GM19193 (cell line): ENCODE results near the gene CYP2C19.

Experiments used
- POLR2A ChIP-seq: IDR thresholded peaks from 4 replicates; pipeline ENCODE4 v1.6.1; 2011; ENCODE audit not compliant: insufficient read depth, insufficient read length; ENCODE audit errors: extremely low read depth

Gene CYP2C19

DNA sequence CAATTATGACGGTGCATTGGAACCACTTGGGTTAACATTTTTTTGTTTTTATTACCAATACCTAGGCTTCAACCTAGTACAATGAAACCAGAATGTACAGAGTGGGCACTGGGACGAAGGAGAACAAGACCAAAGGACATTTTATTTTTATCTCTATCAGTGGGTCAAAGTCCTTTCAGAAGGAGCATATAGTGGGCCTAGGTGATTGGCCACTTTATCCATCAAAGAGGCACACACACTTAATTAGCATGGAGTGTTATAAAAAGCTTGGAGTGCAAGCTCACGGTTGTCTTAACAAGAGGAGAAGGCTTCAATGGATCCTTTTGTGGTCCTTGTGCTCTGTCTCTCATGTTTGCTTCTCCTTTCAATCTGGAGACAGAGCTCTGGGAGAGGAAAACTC is at the start of gene CYP2C19:
Gene CYP2C19 (plus strand): TSS at position 289 of the 400 bp plus-strand sequence. CDS start 25 bp downstream, at position 314.
- no peak for TF ChIP-seq POLR2A

DNA sequence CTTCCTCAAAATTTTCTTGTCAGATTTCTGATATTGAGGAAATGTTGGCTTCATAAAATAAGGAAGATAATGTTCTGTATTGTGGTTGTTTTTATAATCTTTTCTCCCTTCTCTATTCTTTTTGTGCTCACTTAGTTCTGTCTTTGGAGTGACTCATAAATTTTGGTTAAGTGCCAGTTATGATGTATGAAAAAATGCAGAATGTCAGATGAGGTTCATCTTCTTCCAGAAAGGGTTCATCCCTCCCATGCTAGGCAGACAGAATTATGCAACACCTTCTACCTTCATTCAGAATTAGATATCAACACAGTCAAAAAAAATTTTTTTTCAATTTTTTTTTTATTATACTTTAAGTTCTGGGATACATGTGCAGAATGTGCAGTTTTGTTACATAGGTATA is 36.6 kb upstream of the CYP2C19 start:
- no peak for TF ChIP-seq POLR2A

DNA sequence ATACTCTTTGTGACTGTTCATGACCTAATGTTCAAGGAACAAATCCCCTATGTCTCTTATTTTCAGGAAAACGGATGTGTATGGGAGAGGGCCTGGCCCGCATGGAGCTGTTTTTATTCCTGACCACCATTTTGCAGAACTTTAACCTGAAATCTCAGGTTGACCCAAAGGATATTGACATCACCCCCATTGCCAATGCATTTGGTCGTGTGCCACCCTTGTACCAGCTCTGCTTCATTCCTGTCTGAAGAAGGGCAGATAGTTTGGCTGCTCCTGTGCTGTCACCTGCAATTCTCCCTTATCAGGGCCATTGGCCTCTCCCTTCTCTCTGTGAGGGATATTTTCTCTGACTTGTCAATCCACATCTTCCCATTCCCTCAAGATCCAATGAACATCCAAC is 27.3 kb upstream of the CYP2C19 start:
- no peak for TF ChIP-seq POLR2A

DNA sequence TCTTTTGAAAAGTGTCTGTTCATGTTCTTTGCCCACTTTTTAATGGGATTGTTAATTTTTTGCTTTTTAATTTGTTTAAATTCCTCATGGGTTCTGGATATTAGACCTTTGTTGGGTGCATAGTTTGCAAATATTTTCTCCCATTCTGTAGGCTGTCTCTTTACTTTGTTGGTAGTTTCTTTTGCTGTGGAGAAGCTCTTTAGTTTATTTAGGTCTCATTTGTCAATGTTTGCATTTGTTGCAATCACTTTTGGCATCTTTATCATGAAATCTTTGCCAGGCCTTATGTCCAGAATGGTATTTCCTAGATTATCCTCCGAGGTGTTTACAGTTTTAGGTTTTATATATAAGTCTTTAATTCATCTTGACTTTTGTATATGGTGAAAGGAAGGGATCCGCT is 23.9 kb upstream of the CYP2C19 start:
- no peak for TF ChIP-seq POLR2A

DNA sequence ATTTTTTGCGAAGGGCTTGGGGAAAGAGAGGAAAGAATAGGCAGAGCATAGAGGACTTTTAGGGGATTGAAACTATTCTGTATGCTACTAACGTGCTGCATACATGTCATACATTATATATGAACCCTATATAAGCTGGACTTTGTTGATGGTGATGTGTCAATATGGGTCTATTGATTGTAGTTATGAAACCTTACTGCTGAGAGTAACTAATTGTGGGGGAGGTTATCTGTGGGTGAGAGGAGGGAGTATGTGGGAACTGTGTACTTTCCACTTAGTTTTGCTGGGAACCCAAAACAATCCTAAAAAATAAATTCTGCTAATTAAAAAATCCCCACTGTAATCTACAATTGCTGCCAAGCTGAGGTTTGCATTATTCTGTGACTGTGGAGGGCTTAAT is 15.3 kb upstream of the CYP2C19 start:
- TF ChIP-seq POLR2A = no peak

DNA sequence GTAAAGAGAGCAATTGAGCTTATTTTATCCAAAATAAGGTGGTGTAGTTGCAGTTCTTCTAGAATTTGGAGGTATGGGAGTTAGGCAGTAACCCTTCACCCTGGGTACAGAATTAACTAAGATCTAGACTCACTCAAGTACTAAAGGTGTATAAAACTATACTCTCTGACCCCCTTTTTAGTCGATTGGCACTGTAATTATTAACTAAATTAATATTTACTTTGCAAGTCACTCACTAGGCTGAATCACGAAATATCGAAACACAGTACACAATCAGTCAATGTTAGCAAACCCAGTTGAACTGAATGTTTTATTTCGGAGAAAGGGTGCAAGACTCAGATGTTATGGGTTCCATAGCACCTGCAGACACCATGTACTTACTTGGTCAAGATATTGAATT is 14.6 kb upstream of the CYP2C19 start:
- no peak for TF ChIP-seq POLR2A

DNA sequence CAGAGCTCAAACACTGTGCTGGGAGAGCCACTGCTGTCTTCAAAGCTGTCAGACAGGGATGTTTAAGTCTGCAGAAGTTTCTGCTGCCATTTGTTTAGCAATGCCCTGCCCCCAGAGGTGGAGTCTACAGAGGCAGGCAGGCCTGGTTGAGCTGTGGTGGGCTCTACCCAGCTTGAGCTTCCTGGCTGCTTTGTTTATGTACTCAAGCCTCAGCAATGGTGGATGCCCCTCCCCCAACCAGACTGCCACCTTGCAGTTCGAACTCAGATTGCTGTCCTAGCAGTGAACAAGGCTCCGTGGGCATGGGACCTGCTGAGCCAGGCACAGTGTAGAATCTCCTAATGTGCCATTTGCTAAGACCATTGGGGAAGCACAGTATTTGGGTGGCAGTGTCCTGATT is 4.6 kb upstream of the CYP2C19 start:
- TF ChIP-seq POLR2A = no peak

DNA sequence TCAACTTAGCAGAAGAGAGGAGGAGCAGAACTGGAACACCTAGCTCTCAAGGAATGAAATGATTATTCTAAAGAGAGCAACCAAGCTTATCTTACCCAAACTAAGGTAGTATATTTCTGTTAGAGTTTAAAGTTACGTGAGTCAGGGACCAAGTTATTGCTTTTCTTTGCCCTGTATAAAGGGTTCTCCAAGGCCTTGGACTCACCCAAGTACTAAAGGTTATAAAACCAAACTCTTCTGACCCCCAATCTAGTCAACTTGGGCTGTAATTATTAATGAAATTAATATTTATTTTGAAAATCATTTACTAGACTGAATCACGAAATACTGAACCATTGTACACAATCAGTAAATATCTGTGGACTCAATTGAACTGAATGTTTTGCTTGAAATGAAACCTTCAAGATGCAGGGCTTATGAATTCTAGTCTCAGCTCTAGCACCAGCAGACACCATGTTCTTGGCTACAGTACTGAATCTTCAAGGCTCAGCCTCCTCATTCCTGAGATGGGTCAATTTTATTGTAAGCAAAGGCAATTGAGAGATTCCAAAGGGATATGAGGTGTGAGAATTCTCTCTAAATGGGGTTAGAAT is 1.8 kb upstream of the CYP2C19 start:
- TF ChIP-seq POLR2A = no peak

DNA sequence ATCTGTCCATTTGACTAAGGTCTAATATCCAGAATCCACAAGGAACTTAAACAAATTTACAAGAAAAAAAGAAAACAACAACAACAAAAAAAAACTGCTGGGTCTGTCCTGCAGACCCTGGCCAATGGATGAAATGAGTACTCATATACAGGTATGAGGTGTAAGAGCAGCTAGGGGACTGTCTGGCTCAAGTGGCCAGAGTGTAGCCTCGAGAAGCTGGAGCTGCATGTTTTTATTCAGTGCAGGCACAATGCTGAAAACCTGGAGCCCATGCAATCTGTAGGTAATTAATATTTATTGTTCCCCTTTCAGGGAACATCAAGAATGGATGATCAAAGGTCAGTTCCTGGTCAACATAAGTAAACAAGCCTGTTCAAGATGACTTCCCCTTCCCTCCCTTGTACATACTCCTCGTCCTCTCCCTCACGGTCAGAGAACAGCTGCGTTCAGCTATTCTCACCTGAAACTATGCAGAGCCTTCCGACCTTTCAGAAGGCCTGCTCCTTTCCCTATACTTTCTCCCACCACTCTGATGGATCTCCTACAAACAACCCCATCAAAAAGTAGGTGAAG is 15.5 kb downstream of the CYP2C19 start:
- no peak for TF ChIP-seq POLR2A

DNA sequence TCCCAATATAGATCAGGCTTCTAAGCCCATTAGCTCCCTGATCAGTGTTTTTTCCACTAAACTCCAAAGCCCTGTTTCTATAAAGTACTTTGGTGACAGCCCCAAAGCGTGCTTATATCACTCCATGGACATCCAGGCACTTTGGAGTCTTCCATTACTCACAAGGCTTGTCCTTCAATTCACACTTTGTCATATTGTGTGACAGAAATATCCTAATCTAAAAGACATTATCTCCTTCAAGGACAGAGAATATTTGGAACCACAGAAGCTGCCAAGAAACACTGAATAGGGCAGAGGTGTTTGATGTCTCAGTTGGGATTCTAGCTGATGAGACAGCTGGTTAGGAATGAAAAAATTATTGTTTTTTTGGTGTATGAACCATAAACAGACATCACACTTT is 18.4 kb downstream of the CYP2C19 start:
- TF ChIP-seq POLR2A = no peak

DNA sequence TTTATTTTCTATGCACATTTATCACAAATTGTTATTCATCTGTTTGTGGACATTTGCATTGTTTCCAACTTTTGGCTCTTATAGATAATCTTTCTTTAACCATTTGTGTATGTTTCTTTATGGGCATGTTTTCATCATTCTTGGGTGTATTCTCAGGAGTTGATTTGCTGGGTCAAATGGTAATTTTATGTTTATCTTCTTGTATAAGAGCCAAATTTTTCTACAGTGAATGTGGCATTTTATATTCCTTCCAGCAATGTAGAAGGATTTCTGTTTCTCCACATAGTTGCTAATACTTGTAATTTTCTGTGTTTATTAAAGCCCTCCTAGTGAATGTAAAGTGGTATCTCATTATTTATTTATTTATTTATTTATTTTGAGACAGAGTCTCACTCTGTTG is 21.8 kb downstream of the CYP2C19 start:
- no peak for TF ChIP-seq POLR2A

DNA sequence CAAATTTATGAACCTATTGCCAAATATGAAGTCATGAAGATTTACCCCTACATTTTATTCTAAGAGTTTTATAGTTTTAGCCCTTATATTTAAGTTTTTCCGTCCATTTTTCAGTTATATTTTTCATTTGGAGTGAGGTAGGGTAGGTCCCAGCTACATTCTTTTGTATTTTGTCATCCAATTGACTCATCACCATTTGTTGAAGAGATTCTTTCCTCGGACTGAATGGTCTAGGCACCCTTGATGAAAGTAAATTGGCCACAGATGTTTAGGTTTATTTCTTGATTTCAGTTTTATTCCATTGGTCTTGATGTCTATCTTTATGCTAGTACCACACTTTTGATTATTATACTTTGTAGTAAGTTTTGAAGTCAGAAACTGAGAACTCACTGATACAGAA is 22.7 kb downstream of the CYP2C19 start:
- TF ChIP-seq POLR2A = no peak

DNA sequence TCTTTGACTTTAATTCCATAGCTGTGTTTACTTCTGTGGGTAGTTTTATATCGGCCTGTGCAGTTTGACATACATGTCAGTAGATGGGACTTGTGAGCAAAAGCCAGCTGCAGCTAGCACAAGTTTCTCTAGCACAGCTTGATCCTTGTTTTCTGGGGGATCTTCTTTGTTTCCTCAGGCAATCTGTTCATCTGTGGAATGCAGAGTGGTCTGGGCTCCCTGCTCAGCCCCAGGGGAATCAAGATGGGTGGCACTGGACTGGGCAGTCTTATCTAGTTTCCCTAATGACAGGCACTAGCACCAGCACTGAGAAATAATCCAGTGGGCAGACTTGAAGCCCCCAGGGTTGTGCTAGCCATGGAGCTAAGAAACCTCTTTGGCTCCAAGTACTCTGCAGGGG is 40.8 kb downstream of the CYP2C19 start:
- no peak for TF ChIP-seq POLR2A

DNA sequence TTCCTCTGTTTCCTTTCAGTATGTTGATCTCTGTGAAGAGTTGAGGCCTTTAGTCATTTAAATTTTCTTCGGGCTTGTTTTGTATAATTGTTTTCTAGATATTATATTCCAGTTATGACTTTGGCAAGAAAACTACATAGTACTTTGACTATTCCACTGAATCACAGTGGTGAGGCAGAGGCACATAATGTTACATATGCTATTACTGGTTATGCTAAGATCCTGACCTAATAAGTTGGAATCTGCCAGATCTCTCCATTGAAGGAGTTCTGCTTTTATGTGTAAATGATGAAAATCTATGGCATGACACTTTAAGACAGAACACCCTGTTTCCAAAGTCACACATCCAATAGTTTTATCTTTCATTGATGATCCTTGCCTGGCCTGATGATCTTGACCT is 83.7 kb downstream of the CYP2C19 start:
- TF ChIP-seq POLR2A = no peak

DNA sequence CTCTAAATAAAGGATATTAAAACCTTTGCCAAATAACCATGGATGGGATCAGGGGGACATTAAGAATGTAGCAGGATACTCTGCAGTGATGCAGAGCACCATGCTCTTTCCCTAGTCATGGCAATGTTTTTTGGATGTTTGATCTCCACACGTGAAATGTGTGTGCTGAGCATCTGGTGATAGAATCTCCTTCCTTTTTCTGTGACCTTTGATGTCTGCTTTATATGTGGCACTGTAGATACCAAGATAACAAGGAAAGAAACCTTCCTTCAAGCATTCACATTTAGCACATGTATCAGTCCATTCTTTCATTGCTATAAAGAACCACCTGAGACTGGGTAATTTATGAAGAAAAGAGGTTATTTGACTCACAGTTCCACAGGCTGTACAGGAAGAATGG is 88.3 kb downstream of the CYP2C19 start:
- TF ChIP-seq POLR2A = no peak

DNA sequence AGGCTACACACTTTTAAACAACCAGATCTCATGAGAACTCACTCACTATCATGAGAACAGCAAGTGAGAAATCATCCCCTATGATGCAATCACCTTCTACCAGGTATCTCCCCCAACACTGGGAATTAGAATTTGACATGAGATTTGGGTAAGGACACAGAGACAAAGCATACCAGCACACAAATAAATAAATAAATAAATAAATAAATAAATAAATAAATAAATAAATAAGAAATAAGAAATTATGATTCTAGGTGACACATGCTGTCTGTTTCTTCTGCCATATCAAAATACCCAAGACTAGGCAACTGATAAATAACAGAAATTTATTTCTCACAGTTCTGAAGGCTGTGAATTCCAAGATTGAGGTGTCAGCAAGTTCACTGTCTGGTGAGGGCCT is 88.8 kb downstream of the CYP2C19 start:
- no peak for TF ChIP-seq POLR2A

DNA sequence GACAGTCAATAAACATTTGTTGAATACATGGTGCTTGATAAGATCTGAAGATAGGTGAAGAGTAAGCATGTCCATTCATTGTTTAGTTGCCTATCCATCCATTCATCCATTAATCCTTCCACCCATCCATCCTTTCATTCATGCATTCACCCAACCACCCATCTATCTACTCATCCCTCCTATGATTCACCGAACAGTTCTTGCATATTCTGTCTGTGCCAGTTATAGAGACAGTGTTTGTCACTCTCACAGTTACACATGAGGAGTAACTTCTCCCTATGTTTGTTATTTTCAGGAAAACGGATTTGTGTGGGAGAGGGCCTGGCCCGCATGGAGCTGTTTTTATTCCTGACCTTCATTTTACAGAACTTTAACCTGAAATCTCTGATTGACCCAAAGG is 90.0 kb downstream of the CYP2C19 start:
- no peak for TF ChIP-seq POLR2A
